Heart right ventricle (tissue), 16 donors: ENCODE data around the gene UBE2G2. TPM values are rescaled to one million over a fixed set of nuclear protein-coding genes. Genes with fewer than 3 reads are reported as not detected.

Experiments
- ATAC-seq, 8 donors: fragments of 200-7000 bp; cut with Tn5 transposase; one replicate each; pipeline ENCODE4 v1.9.1; 2020; ENCODE audit warnings: mild to moderate bottlenecking in 8 of 8, moderate library complexity in 8 of 8, moderate number of reproducible peaks in 1 of 8
- DNase-seq, 2 donors: peaks; one replicate each; pipeline ENCODE4 v3.0.0-alpha.2; 2020
- H3K27ac ChIP-seq, 10 donors: fragments of 200-600 bp; sonication (generic) in 2 of 10; one replicate each; pipeline versions ENCODE4 v1.5.0 to v1.8.0; 2020 to 2022; ENCODE audit warnings: mild to moderate bottlenecking in 3 of 10
- H3K27me3 ChIP-seq, 7 donors: fragments of 200-600 bp; one replicate each; pipeline ENCODE4 v1.8.0; 2021 to 2022; ENCODE audit warnings: mild to moderate bottlenecking in 2 of 7
- H3K36me3 ChIP-seq, 9 donors: fragments of 200-600 bp; sonication (generic) in 1 of 9; one replicate each; pipeline versions ENCODE4 v1.5.0 to v1.8.0; 2020 to 2022; ENCODE audit warnings: mild to moderate bottlenecking in 2 of 9
- H3K4me1 ChIP-seq, 9 donors: fragments of 200-600 bp; sonication (generic) in 1 of 9; one replicate each; pipeline versions ENCODE4 v1.5.0 to v1.8.0; 2020 to 2022; ENCODE audit warnings: mild to moderate bottlenecking in 4 of 9
- H3K4me3 ChIP-seq, 10 donors: fragments of 200-600 bp; sonication (generic) in 2 of 10; one replicate each; pipeline versions ENCODE4 v1.5.0 to v1.8.0; 2020 to 2022; ENCODE audit warnings: mild to moderate bottlenecking in 7 of 10, moderate library complexity in 2 of 10
- H3K9me3 ChIP-seq, 11 donors: fragments of 200-600 bp in 10 of 11; sonication (generic) in 2 of 11; one replicate each; pipeline versions ENCODE4 v1.5.0 to v1.8.0; 2013 to 2022; ENCODE audit warnings: mild to moderate bottlenecking in 2 of 11, control low read depth in 1 of 11, moderate library complexity in 1 of 11
- CTCF ChIP-seq, 9 donors: fragments of 200-600 bp; sonication (generic) in 2 of 9; IDR thresholded peaks; one replicate each; pipeline versions ENCODE4 v1.5.0 to v1.8.0; 2021 to 2022; ENCODE audit warnings: antibody characterized with exemption in 9 of 9, mild to moderate bottlenecking in 5 of 9, moderate library complexity in 1 of 9
- WGBS, 2 donors: extraction: QIAGEN DNeasy Blood & Tissue Kit; methylation state at CpG; one replicate each; pipeline ENCODE4 v1.1.7; 2013; ENCODE audit warnings: inconsistent platforms in 1 of 2; 5-methylcytosine and 5-hydroxymethylcytosine counted together
- intact Hi-C, 10 donors: fragments of 100-400 bp; cut with DNase I; formaldehyde crosslinking; loops; one replicate each; pipeline versions ENCODE4 v1.11.1 to v1.14.2; 2022
- polyA plus RNA-seq, 2 donors: library from polyadenylated mRNA; stranded (reverse); fragments of 200-250 nt; gene quantifications; one replicate each; pipeline ENCODE4 v1.2.3, GENCODE V29; 2013
- total RNA-seq, 10 donors: library from RNA; stranded (reverse); fragmentation: NEBNext Ultra II Directional in 3 of 10; extraction: Animal tissue kit (Norgen Biotek cat#: 25700) in 3 of 10; gene quantifications; one replicate each; pipeline versions ENCODE4 v1.2.1 to v1.2.4, GENCODE V29; 2021 to 2023
- donor health status: Arrhythmogenic right ventricular cardiomyopathy.
- donor health status: ischemic (EF 13 %, LVEDD 7.1; RV severe dilation, severe dysfunction).
- donor health status: healthy with polysubstance abuse.
- donor health status: DM: no; HTN: yes; CAD: no.
- donor health status: DM: no; HTN: no; CAD: no.
- donor health status: ischemic (EF 25% LVEDD 6.9; RV normal size, moderate dysfunction).
- donor health status: ischemic (EF 25% LVEDD 5.7; RV mildly dilated, moderate dysfunction).
- donor health status: healthy.
- donor health status: DM: yes; HTN: yes; CAD: no.
- donor health status: Ischemic cardiomyopathy.
- donor health status: ischemic (EF 35%, LVEDD 5.7; RV mildly dilated, moderate dysfunction).
- donor health status: nonischemic (EF 11% LVEDD 7.7; RV severe dilation, severe dysfunction).
- donor health status: DM: yes; HTN: yes; CAD: no.
- donor health status: PGD.
- donor health status: ischemic (EF 29% LVEDD 5.4; RV normal size, mild dysfunction).
- donor health status: nonischemic (EF 23%, LVEDD 6.1; RV moderate dilation, normal function).

The UBE2G2 gene
- total and polyA plus RNA-seq, 12 donors = 39.6 to 89.5 (median 63.2) TPM

GRCh38 chr21:44805226-44805625 is 3.6 kb upstream of the UBE2G2 start:
- 73 to 81% methylated on average over 4 of the region's 4 CpGs for WGBS, 2 donors
- intact Hi-C loops = loop anchor here in 3 of 10 donors (10.0 kb wide), 2 partner anchors 130 to 330 kb away; no protein-coding TSS in a partner anchor
- H3K36me3 ChIP-seq = peaks cover 0 to 64% (median 36%) of the 10 kb centered on the region in 9 donors
- DNase-seq (no peak), ATAC-seq (no peak)
- no peaks in the 10 kb centered on the region for H3K9me3 ChIP-seq
- H3K4me1 ChIP-seq = peaks cover 3 to 33% (median 19%) of the 10 kb centered on the region in 9 donors
- no peak for TF ChIP-seq CTCF (IDR thresholded peaks at IDR 0.05)
- H3K27me3 ChIP-seq = no peaks in the 10 kb centered on the region
- H3K4me3 ChIP-seq = no peak overlapping the region
- H3K27ac ChIP-seq = no peak overlapping the region

DNA sequence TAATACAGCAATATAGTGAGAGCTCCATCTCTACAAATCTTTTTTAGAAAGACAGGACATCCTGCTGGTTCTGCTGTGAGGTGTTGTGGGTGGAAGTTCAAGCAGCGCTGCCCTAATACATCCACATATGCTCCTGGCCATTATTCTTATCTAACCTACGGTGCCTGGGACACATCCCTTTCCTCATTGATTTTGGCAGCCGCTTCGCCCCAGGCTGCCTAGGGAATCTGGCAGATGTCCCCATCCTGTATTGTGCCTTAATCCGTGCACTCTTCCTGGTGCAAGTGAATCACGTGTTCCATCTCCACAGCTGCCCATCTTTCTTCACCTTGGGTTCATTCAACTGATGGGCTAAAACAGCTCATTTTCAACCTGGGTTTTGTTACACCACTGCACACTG is 3.1 kb upstream of the UBE2G2 start:
- H3K27me3 ChIP-seq = no peaks in the 10 kb centered on the region
- peaks cover 0 to 59% (median 36%) of the 10 kb centered on the region in 9 donors for H3K36me3 ChIP-seq
- DNase-seq (no peak), ATAC-seq (peak in 1 of 8 donors; percentile 15)
- 53 to 57% methylated on average over 6 of the region's 6 CpGs for WGBS, 2 donors
- no peak overlapping the region for H3K27ac ChIP-seq
- H3K4me1 ChIP-seq = peaks cover 3 to 38% (median 24%) of the 10 kb centered on the region in 9 donors
- H3K9me3 ChIP-seq = no peaks in the 10 kb centered on the region
- TF ChIP-seq CTCF (IDR thresholded peaks at IDR 0.05) = no peak
- H3K4me3 ChIP-seq = no peak overlapping the region
- intact Hi-C loops = loop anchor here in 7 of 10 donors (5.0 to 10.0 kb wide), 6 partner anchors 43 to 330 kb away; partner anchors contain the start of gene PTTG1IP (in 4 of the 7)

- H3K27ac ChIP-seq = no peak overlapping the region
- no peak for TF ChIP-seq CTCF (IDR thresholded peaks at IDR 0.05)
- no peak overlapping the region for H3K4me3 ChIP-seq
- intact Hi-C loops = loop anchor here in 7 of 10 donors (2.0 to 10.0 kb wide), 7 partner anchors 13 to 331 kb away; partner anchors contain the start of gene PTTG1IP (in 4 of the 7)
- H3K36me3 ChIP-seq = peaks cover 0 to 57% (median 36%) of the 10 kb centered on the region in 9 donors
- no peaks in the 10 kb centered on the region for H3K9me3 ChIP-seq
- H3K4me1 ChIP-seq = peaks cover 3 to 46% (median 30%) of the 10 kb centered on the region in 9 donors
- 34 to 47% methylated on average over 3 of the region's 3 CpGs for WGBS, 2 donors
- DNase-seq (no peak), ATAC-seq (no peak)
- H3K27me3 ChIP-seq = no peaks in the 10 kb centered on the region
These were observed 2.0 kb upstream of the UBE2G2 start for GRCh38 chr21:44803651-44804050.

DNA sequence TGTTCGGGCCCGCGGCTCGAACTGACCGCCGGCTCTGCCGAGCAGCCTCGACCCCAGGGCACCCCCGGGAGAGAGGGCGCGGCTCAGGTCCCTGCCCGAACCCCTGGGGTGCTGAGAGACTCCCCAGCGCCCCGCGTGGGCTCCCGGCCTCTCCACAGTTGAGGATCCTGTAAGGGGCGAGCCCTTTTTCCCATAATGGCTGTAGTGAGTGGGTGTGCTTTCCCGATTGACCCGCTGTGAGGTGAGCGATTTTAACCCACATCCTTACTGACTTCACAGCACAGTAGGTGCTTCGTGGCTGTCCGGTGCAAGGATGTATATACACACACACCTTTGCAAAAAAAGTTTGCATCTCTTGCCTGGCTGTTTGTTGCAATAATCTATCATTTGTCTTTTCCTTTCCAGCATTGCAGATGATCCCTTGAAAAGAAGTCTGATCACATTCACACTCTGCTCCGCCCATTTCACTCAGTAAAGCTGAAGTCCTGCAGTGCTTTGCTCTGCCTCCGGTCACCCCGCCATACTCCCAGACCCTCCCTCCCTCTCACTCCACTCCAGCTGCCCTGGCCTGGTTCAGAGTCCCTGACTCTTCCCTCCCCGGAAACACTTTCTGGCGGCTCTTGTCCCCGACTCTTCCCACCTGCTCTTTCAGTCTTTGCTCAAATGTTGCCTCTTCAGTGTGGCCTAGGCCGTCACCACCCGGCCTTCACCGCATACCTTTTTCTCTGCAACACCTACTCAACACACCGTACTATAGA is 955 bp upstream of the UBE2G2 start:
- Histone ChIP-seq H3K27me3 (no peaks in the 10 kb centered on the region), H3K27ac (peak overlapping the region in 8 of 10 donors; percentile 75 to 86 (median 80)), H3K36me3 (peaks cover 0 to 57% (median 29%) of the 10 kb centered on the region in 9 donors), H3K4me1 (peaks cover 3 to 46% (median 30%) of the 10 kb centered on the region in 9 donors), H3K4me3 (peak overlapping the region; percentile 69 to 98 (median 85)), H3K9me3 (no peaks in the 10 kb centered on the region)
- ATAC-seq (peak in 6 of 8 donors; percentile 2 to 24 (median 4)), DNase-seq (no peak)
- intact Hi-C loops = loop anchor here in 7 of 10 donors (2.0 to 10.0 kb wide), 7 partner anchors 14 to 332 kb away; partner anchors contain the start of gene PTTG1IP (in 4 of the 7)
- WGBS, 2 donors = 16 to 23% methylated on average over 32 of the region's 32 CpGs
- no peak for TF ChIP-seq CTCF (IDR thresholded peaks at IDR 0.05)
